ENCODE measurements around the gene RPS21. TPM values are rescaled to one million over a fixed set of nuclear protein-coding genes. Genes with fewer than 3 reads are reported as not detected.

Gene RPS21
- total and polyA plus RNA-seq, 12 donors: 512 to 4,111 (median 619) TPM

- intact Hi-C loops (cut with DNase I): no loop called here
- peak in 1 of 2 donors; percentile 27 for DNase-seq
- no peak for TF ChIP-seq CTCF (IDR thresholded peaks at IDR 0.05)
- Histone ChIP-seq H3K4me3 (peak overlapping the region in 3 of 10 donors; percentile 3 to 43 (median 42)), H3K4me1 (peaks cover 80 to 97% (median 91%) of the 10 kb centered on the region in 9 donors), H3K9me3 (no peaks in the 10 kb centered on the region), H3K27me3 (peaks cover 0 to 12% (median 0%) of the 10 kb centered on the region in 7 donors), H3K36me3 (peaks cover 0 to 9% (median 0%) of the 10 kb centered on the region in 9 donors), H3K27ac (peak overlapping the region; percentile 77 to 98 (median 93))
- peak in 1 of 8 donors; percentile 0 for ATAC-seq
- 53 to 56% methylated on average over 16 of the region's 16 CpGs for WGBS, 2 donors
Measured at GRCh38 chr20:62359043-62359490, 27.8 kb upstream of the RPS21 start.

GRCh38 chr20:62359491-62360121 is 27.3 kb upstream of the RPS21 start:
- Histone ChIP-seq H3K9me3 (no peaks in the 10 kb centered on the region), H3K27ac (peak overlapping the region; percentile 77 to 98 (median 93)), H3K27me3 (peaks cover 0 to 13% (median 0%) of the 10 kb centered on the region in 7 donors), H3K4me1 (peaks cover 79 to 97% (median 92%) of the 10 kb centered on the region in 9 donors), H3K4me3 (peak overlapping the region in 3 of 10 donors; percentile 3 to 43 (median 42)), H3K36me3 (peaks cover 0 to 9% (median 0%) of the 10 kb centered on the region in 9 donors)
- DNase-seq: peak; percentile 65 to 73
- ATAC-seq: peak; percentile 2 to 60 (median 18)
- WGBS, 2 donors: 51% methylated on average over 25 of the region's 25 CpGs
- TF ChIP-seq CTCF (IDR thresholded peaks at IDR 0.05): no peak
- intact Hi-C loops (cut with DNase I): no loop called here

- TF ChIP-seq CTCF (IDR thresholded peaks at IDR 0.05): no peak
- no peak for ATAC-seq
- peak overlapping the region; percentile 41 to 99 (median 94) for H3K27ac ChIP-seq
- H3K4me3 ChIP-seq: no peak overlapping the region
- peak; percentile 5 to 55 for DNase-seq
- no peaks in the 10 kb centered on the region for H3K9me3 ChIP-seq
- H3K36me3 ChIP-seq: peaks cover 0 to 9% (median 0%) of the 10 kb centered on the region in 9 donors
- WGBS, 2 donors: 48 to 55% methylated on average over 25 of the region's 25 CpGs
- intact Hi-C loops (cut with DNase I): no loop called here
- peaks cover 0 to 26% (median 0%) of the 10 kb centered on the region in 7 donors for H3K27me3 ChIP-seq
- H3K4me1 ChIP-seq: peaks cover 76 to 97% (median 91%) of the 10 kb centered on the region in 9 donors
Measured at GRCh38 chr20:62360854-62361798, 25.8 kb upstream of the RPS21 start.

Data from heart right ventricle (tissue), 16 donors.